ENCODE data around the gene CEPT1. TPM values are rescaled to one million over a fixed set of nuclear protein-coding genes. Genes with fewer than 3 reads are reported as not detected.

The CEPT1 gene
- total RNA-seq, 2 experiments from 2014 or later: 23.9 to 28.8 TPM

DNA sequence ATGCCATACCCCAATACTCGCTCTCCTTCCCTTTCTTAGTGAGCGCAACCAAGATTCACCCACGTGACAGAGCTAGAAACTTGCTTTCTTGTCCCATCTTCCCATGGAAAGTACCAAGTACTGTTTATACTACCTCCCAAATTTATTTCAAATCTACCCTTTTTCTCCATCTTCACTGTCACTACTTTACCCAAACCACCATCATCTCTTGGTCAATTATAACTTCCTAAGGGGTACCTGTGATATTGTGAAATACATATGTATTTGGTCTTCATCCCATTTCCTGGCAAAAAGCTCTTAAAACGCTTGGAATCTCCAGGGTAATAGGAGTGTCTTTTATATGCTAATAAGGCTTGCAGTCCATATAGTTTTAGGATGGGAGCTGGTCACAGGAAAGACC is 8.3 kb upstream of the CEPT1 start:
- Mint-ChIP-seq H3K9me3 (no peaks in the 10 kb centered on the region), H3K4me3 (no peak overlapping the region), H3K27me3 (no peaks in the 10 kb centered on the region), H3K4me1 (ENCODE audit: low read depth) (peaks cover 15% of the 10 kb centered on the region), H3K36me3 (peaks cover 37% of the 10 kb centered on the region), H3K27ac (no peak overlapping the region)
- intact Hi-C loops (cut with micrococcal nuclease): no loop called here
- ChIA-PET POLR2A (no interaction called here), CTCF (interaction anchor here (1.1 kb wide), 1 partner anchor 101 kb away, joined by 7 read pairs; no protein-coding TSS in a partner anchor)
- no peak for DNase-seq

DNA sequence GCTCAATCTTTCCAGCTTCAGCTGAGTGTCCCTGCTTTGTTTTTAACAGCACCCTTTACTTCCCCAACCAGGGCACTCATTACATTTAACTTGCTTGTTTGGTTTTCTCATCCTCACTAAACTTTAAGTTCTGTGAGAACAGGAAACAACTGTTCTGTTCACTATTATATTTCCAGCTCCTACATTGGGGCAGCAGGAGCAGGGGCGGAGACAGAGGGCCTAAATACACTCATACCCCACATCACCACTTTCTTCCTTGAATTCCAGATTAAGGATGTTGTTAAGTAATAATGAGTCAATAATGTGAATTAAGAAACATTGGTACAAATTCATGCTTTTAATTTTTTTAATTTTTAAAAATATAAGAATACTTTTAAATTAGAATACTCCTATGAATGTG is 6.2 kb upstream of the CEPT1 start:
- intact Hi-C loops (cut with micrococcal nuclease): no loop called here
- POLR2A ChIA-PET: no interaction called here
- CTCF ChIA-PET: interaction anchor here (0.6 kb wide), 1 partner anchor 93 kb away, joined by 3 read pairs; no protein-coding TSS in a partner anchor
- Mint-ChIP-seq H3K9me3 (no peaks in the 10 kb centered on the region), H3K4me1 (ENCODE audit: low read depth) (peaks cover 16% of the 10 kb centered on the region), H3K27ac (no peak overlapping the region), H3K4me3 (no peak overlapping the region), H3K36me3 (peaks cover 36% of the 10 kb centered on the region), H3K27me3 (no peaks in the 10 kb centered on the region)
- no peak for DNase-seq

DNA sequence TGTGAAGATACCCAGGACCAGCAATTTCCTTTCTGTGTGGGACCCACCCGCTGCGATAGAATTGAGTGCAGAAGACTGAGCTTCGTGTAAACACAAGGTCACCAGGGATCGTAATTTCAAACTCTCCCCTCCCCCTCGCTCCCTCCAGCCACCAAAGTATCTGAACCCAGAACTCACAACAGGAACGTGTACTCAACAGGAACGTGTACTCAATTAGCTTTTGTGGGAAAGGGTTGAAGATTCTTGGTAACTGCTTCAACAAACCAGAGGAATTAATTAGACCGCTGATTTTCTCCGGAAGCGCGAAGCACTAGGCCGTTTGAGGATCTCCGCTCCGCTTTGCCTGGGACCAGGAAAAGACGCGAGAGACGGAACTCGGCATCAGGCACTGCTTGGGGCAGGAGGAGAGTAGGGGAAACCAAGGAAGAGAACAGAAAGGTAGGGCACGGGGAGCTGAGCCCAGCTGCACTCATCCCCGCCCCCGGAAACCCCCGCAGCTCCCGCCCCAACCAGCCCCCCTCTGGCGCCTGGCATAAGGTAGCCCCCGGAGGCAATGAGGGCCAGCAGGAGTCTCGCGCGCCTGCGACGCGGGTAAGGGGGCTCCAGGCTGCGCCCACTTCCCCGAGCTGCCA is 583 bp upstream of the CEPT1 start:
- Mint-ChIP-seq H3K4me1 (ENCODE audit: low read depth) (peaks cover 33% of the 10 kb centered on the region), H3K36me3 (peaks cover 19% of the 10 kb centered on the region), H3K27ac (peak overlapping the region; percentile 88), H3K4me3 (peak overlapping the region; percentile 92), H3K27me3 (no peaks in the 10 kb centered on the region), H3K9me3 (no peaks in the 10 kb centered on the region)
- POLR2A ChIA-PET: interaction anchor here (0.8 to 1.7 kb wide), 6 partner anchors 43 to 266 kb away, joined by 3 to 8 read pairs (median 4); partner anchors contain the start of gene CD53
- intact Hi-C loops (cut with micrococcal nuclease): no loop called here
- CTCF ChIA-PET: interaction anchor here (0.6 to 1.6 kb wide), 3 partner anchors 40 to 776 kb away, joined by 4 to 7 read pairs (median 4); no protein-coding TSS in a partner anchor
- peak; percentile 56 for DNase-seq

DNA sequence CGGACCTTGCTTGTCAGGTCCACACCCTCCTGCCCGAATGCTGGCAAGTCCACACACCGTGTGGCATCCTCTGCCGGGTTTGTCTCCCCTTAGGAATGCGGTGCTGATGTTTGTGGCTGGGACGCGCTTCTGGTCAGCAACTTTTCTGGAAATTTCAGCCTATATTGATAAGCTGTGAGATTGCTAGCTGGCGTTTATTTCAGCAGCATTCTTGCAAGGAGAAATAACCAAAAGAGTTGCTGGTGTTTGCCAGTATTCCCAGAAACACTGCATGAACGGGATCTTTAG is 601 bp downstream of the CEPT1 start:
- DNase-seq: no peak
- intact Hi-C loops (cut with micrococcal nuclease): loop anchor here (1.0 to 10.0 kb wide), 7 partner anchors 8 to 307 kb away; partner anchors contain the start of genes ATP5PB, CD53 and WDR77
- CTCF ChIA-PET: no interaction called here
- H3K36me3 Mint-ChIP-seq: peaks cover 10% of the 10 kb centered on the region
- H3K27ac Mint-ChIP-seq: peak overlapping the region; percentile 88
- H3K9me3 Mint-ChIP-seq: no peaks in the 10 kb centered on the region
- peaks cover 37% of the 10 kb centered on the region for H3K4me1 Mint-ChIP-seq (ENCODE audit: low read depth)
- no peaks in the 10 kb centered on the region for H3K27me3 Mint-ChIP-seq
- POLR2A ChIA-PET: interaction anchor here (1.2 kb wide), 1 partner anchor 41 kb away, joined by 4 read pairs; no protein-coding TSS in a partner anchor
- H3K4me3 Mint-ChIP-seq: peak overlapping the region; percentile 92

DNA sequence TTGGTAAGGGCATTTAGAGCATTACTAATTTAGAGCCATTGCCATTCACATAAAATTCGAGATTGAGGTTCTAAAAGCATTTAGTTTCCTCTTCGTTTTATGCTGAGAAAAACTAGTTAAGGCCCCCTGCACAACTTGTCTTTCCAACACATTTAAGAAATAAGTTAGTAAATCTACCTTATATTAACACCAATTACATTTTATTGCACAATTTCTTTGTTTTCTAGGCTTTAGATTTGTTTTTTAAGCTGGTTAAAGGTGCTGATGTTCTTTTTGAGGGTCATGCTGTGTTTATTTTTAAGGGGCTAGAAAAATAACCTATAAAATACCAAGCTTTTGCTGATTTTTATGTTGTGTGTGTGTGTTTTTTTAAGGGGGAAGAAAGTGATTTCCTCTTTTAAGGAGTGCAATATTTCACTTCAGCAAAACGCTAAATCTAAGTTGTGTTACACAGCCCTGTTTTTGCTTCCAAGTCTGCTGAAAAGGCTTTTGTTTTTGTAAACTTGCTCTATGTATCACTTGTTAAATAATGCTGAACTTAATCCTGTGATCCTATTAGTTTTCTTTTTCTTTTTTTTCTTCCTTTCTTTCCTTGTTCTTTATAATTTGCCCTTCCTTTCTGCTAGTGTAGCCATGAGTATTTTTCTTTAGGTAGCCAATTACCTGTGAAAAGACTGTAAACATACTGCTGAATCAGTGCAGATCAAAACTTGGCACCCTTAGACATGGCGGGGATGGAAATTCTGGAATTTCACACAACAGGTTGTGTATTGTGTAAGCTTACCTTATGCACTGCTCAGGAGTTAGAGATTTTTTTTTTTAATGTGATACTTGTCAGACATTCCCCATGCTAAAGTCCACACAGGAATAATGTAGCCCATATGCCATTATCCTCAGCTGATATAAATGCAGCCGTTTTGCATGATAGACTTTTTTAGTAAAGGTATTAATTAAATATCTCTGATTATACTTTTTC is 1.5 kb downstream of the CEPT1 start:
- H3K4me3 Mint-ChIP-seq: peak overlapping the region; percentile 92
- no peak for DNase-seq
- POLR2A ChIA-PET: interaction anchor here (1.2 kb wide), 1 partner anchor 40 kb away, joined by 4 read pairs; no protein-coding TSS in a partner anchor
- intact Hi-C loops (cut with micrococcal nuclease): loop anchor here (2.0 to 10.0 kb wide), 6 partner anchors 75 to 306 kb away; partner anchors contain the start of genes ATP5PB, CD53 and WDR77
- CTCF ChIA-PET: interaction anchor here (0.6 to 0.9 kb wide), 2 partner anchors 11 to 286 kb away, joined by 3 to 4 read pairs; no protein-coding TSS in a partner anchor
- no peaks in the 10 kb centered on the region for H3K27me3 Mint-ChIP-seq
- H3K27ac Mint-ChIP-seq: no peak overlapping the region
- H3K9me3 Mint-ChIP-seq: no peaks in the 10 kb centered on the region
- peaks cover 6% of the 10 kb centered on the region for H3K36me3 Mint-ChIP-seq
- peaks cover 47% of the 10 kb centered on the region for H3K4me1 Mint-ChIP-seq (ENCODE audit: low read depth)

DNA sequence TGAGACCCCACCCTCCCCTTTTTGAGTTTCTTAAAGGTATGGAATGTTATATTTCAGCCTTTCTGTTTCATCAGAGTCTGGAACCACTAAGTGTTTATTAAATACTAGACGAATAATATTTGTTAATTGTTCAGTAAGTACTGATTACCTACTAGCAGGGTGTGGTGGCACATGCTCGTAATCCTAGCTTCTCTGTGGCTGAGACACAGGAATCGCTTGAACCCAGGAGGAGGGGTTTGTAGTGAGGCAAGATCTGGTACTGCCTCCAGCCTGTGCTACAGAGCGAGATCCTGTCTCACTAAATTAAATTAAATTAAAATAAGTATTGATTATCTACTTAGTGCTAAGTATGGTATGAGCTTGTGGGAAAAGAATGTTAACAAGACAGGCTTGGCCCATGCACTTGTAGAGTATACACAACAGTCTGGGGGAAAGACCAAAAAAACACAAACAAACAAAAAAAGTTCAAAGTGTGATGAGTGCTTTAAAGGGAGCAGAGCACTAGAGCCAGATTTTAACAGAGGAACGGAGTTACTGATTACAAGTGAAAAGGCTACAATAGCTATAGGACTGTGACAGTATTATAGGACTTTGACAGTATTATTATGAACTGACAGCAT is 2.4 kb downstream of the CEPT1 start:
- Mint-ChIP-seq H3K9me3 (no peaks in the 10 kb centered on the region), H3K27ac (no peak overlapping the region), H3K27me3 (no peaks in the 10 kb centered on the region), H3K4me3 (no peak overlapping the region), H3K4me1 (ENCODE audit: low read depth) (peaks cover 55% of the 10 kb centered on the region), H3K36me3 (peaks cover 4% of the 10 kb centered on the region)
- ChIA-PET CTCF (interaction anchor here (0.6 to 1.5 kb wide), 2 partner anchors 10 to 83 kb away, joined by 3 read pairs; no protein-coding TSS in a partner anchor), POLR2A (no interaction called here)
- no peak for DNase-seq
- intact Hi-C loops (cut with micrococcal nuclease): loop anchor here (5.0 to 10.0 kb wide), 4 partner anchors 135 to 305 kb away; partner anchors contain the start of genes ATP5PB, CD53 and WDR77

DNA sequence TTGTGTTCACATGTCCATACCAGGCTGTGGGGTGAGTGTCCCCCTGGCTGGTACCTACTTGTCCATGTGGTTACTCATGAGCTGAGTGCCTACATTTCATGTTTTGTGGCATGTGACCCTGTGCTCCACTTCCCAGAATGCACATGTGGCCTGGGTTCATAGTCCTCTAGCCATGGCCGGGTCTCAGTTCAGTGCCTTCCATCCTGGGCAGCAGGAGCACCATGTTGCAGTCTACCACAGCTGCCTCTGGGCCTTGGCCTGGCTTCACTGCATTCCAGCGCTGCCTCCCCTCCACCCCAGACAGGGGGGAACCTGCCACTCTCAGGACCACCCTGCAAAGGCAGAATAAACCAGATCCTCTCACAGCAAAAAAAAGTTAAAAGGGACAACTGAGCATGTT is 5.5 kb downstream of the CEPT1 start:
- intact Hi-C loops (cut with micrococcal nuclease): loop anchor here (10.0 kb wide), 2 partner anchors 259 to 271 kb away; partner anchors contain the start of gene CD53
- Mint-ChIP-seq H3K4me3 (no peak overlapping the region), H3K4me1 (ENCODE audit: low read depth) (peaks cover 70% of the 10 kb centered on the region), H3K27me3 (no peaks in the 10 kb centered on the region), H3K9me3 (no peaks in the 10 kb centered on the region), H3K27ac (peak overlapping the region; percentile 42), H3K36me3 (peaks cover 24% of the 10 kb centered on the region)
- no peak for DNase-seq
- POLR2A ChIA-PET: interaction anchor here (1.0 kb wide), 1 partner anchor 37 kb away, joined by 3 read pairs; no protein-coding TSS in a partner anchor
- CTCF ChIA-PET: interaction anchor here (0.6 kb wide), 1 partner anchor 69 kb away, joined by 5 read pairs; no protein-coding TSS in a partner anchor

DNA sequence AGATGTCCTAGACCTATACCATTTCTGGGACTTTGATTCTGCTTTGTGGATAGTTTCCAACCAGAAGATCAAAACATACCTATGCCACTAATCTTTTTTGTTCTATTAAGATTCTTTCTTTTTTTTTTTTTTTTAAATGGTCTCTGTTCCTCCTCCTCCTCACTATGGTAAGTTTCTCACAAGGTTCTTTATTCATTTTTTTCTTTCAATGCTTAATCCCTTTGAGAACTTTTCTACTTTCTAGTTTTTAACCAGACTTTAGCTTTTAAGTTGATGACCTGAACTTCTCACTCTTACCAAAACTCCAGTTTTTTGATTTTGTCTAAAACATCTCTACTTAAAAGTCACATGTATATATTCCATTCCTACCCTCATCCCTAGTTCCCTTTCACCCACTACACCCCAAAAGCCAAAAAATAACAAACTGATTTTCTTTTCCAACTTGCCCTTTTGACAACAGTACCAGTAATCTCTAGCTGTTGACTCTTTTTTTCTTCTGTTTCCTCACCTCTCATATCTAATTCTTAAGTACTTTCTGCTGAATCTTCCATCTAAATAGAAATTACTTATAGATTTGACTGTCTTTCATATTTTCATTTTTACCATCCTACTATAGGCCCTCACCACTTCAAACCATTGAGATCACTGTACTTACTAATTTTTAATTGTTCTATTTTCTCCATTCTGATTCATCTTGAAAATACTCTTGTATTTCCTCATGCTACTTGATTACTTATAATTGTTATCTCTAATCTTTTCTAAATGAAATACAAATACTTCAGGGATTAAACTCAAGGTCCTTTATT is 6.1 kb downstream of the CEPT1 start:
- peaks cover 71% of the 10 kb centered on the region for H3K4me1 Mint-ChIP-seq (ENCODE audit: low read depth)
- intact Hi-C loops (cut with micrococcal nuclease): loop anchor here (2.0 to 10.0 kb wide), 4 partner anchors 53 to 271 kb away; partner anchors contain the start of gene CD53
- H3K36me3 Mint-ChIP-seq: peaks cover 28% of the 10 kb centered on the region
- peak overlapping the region; percentile 75 for H3K27ac Mint-ChIP-seq
- DNase-seq: no peak
- no peaks in the 10 kb centered on the region for H3K27me3 Mint-ChIP-seq
- CTCF ChIA-PET: interaction anchor here (0.6 kb wide), 2 partner anchors 32 to 68 kb away, joined by 3 to 5 read pairs; no protein-coding TSS in a partner anchor
- POLR2A ChIA-PET: interaction anchor here (1.0 kb wide), 1 partner anchor 37 kb away, joined by 3 read pairs; no protein-coding TSS in a partner anchor
- no peaks in the 10 kb centered on the region for H3K9me3 Mint-ChIP-seq
- H3K4me3 Mint-ChIP-seq: no peak overlapping the region

DNA sequence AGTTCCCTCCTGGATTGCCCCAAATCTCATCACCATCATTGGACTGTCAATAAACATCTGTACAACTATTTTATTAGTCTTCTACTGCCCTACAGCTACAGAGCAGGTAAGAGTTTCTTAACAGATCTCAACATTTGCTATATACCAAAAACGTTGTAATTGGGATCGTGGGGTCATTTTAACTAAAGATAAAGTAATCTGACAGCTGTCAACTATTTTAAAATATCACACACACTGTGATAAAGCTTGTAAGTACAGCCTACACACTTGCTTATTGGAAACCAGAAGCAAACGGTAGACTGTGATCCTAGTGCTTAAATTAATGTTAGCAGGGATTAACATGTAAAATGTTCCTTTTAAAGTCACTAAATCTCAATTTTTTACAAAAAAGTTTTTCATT is 7.9 kb downstream of the CEPT1 start:
- Mint-ChIP-seq H3K36me3 (peaks cover 43% of the 10 kb centered on the region), H3K9me3 (no peaks in the 10 kb centered on the region), H3K4me1 (ENCODE audit: low read depth) (peaks cover 74% of the 10 kb centered on the region), H3K27ac (no peak overlapping the region), H3K27me3 (no peaks in the 10 kb centered on the region), H3K4me3 (no peak overlapping the region)
- CTCF ChIA-PET: no interaction called here
- POLR2A ChIA-PET: no interaction called here
- no peak for DNase-seq
- intact Hi-C loops (cut with micrococcal nuclease): loop anchor here (1.0 to 10.0 kb wide), 5 partner anchors 8 to 273 kb away; partner anchors contain the start of genes CD53, CEPT1 and DRAM2

DNA sequence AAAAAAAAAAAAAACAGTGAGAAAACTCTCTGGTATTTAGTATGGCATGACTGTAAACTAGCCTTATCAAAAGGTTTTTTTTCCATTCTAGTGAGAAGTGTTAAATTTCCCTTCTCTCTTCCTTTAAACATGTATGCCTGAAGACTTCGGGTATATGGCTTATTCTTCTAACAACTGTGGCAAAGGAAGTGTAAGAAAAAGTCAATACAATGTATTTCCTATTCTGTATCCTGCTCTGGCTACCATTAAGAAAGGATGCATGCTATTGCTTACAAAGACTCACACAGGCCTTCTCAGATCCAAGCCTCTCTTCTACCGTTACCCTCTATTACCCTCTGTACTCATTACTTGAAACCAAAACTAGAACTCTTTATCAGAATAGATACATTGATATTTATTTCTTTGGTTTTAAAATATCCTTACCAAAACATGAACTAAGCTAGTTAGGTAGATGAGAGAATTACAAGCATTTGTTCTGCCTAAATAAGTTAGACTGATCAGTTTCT is 8.4 kb downstream of the CEPT1 start:
- peaks cover 74% of the 10 kb centered on the region for H3K4me1 Mint-ChIP-seq (ENCODE audit: low read depth)

More for the DNA sequence above, 8.4 kb downstream of the CEPT1 start:
- DNase-seq: no peak
- POLR2A ChIA-PET: no interaction called here
- Mint-ChIP-seq H3K9me3 (no peaks in the 10 kb centered on the region), H3K27me3 (no peaks in the 10 kb centered on the region), H3K27ac (no peak overlapping the region), H3K36me3 (peaks cover 48% of the 10 kb centered on the region), H3K4me3 (no peak overlapping the region)
- CTCF ChIA-PET: no interaction called here
- intact Hi-C loops (cut with micrococcal nuclease): loop anchor here (1.0 to 10.0 kb wide), 3 partner anchors 8 to 274 kb away; partner anchors contain the start of genes CD53, CEPT1 and DRAM2

Data from activated CD4-positive, alpha-beta memory T cell treated with anti-CD3 and anti-CD28 coated beads for 36 hours (primary cell).